ELF-1 (cell line): ENCODE measurements around the gene GPR50.

Source experiments
- DNase-seq: peaks from one replicate; pipeline ENCODE4 v3.0.0-alpha.2; 2016; ENCODE audit warnings: low read depth, low spot score

Gene GPR50

GRCh38 chrX:151226941-151227340 is 50.6 kb downstream of the GPR50 start:
- DNase-seq = no peak

- peak; percentile 44 for DNase-seq
Observed at GRCh38 chrX:151227627-151228026, 51.2 kb downstream of the GPR50 start.

- DNase-seq = no peak
Observed at GRCh38 chrX:151228935-151229334, 52.6 kb downstream of the GPR50 start.
